Psoas muscle (tissue), 8 donors: ENCODE data around the gene PTPRD. TPM values are rescaled to one million over a fixed set of nuclear protein-coding genes. Genes with fewer than 3 reads are reported as not detected.

ENCODE experiments used
- ATAC-seq, 4 donors: fragments of 200-7000 bp; cut with Tn5 transposase; one replicate each; pipeline ENCODE4 v1.9.1; 2020; ENCODE audit warnings: moderate library complexity in 3 of 4, mild to moderate bottlenecking in 2 of 4
- DNase-seq, 2 donors: peaks; one replicate each; pipeline ENCODE4 v3.0.0-alpha.2; 2020
- H3K27ac ChIP-seq: fragments of 200-600 bp; one replicate; pipeline ENCODE4 v1.8.0; 2022
- H3K27me3 ChIP-seq, 3 donors: fragments of 200-600 bp in 1 of 3; one replicate each; pipeline versions ENCODE4 v1.6.1 to v1.8.0; 2013 to 2022; ENCODE audit warnings: low read length in 2 of 3, mild to moderate bottlenecking in 2 of 3, moderate library complexity in 1 of 3; ENCODE audit not compliant: insufficient read depth in 3 of 3
- H3K36me3 ChIP-seq, 2 donors: fragments of 200-600 bp in 1 of 2; one replicate each; pipeline versions ENCODE4 v1.6.1 to v1.8.0; 2013 to 2022; ENCODE audit warnings: low read depth in 1 of 2, mild to moderate bottlenecking in 1 of 2, moderate library complexity in 1 of 2; ENCODE audit not compliant: insufficient read depth in 1 of 2
- H3K4me1 ChIP-seq: fragments of 200-600 bp; one replicate; pipeline ENCODE4 v1.8.0; 2022
- H3K4me3 ChIP-seq: fragments of 200-600 bp; one replicate; pipeline ENCODE4 v1.8.0; 2022; ENCODE audit warnings: mild to moderate bottlenecking
- H3K9me3 ChIP-seq: fragments of 200-600 bp; one replicate; pipeline ENCODE4 v1.8.0; 2022
- CTCF ChIP-seq: fragments of 200-600 bp; IDR thresholded peaks from one replicate; pipeline ENCODE4 v1.8.0; 2022; ENCODE audit warnings: antibody characterized with exemption
- WGBS, 3 donors: extraction: QIAGEN DNeasy Blood & Tissue Kit; methylation state at CpG; one replicate each; pipeline versions ENCODE4 v1.1.6 to v1.1.7; 2013; 5-methylcytosine and 5-hydroxymethylcytosine counted together
- intact Hi-C, 2 donors: fragments of 100-400 bp; cut with DNase I; formaldehyde crosslinking; loops; one replicate each; pipeline versions ENCODE4 v1.11.0 to v1.14.2; 2022
- polyA plus RNA-seq, 3 donors: library from polyadenylated mRNA; stranded (reverse); fragments of 200-250 nt; gene quantifications; one replicate each; pipeline ENCODE4 v1.2.3, GENCODE V29; 2013
- total RNA-seq, 4 donors: library from RNA; stranded (reverse); fragmentation: NEBNext Ultra II Directional in 2 of 4; extraction: Animal tissue kit (Norgen Biotek cat#: 25700) in 2 of 4; gene quantifications; one replicate each; pipeline versions ENCODE4 v1.2.1 to v1.2.4, GENCODE V29; 2021 to 2023
- donor health status: healthy with polysubstance abuse.
- donor health status: DM: no; HTN: no; CAD: no; lungs with moderate emphysema.
- donor health status: Bipolar disorder and iron deficiency.
- donor health status: healthy.
- donor health status: DM: yes; HTN: yes; CAD: no.
- donor health status: DM: no; HTN: no; CAD: no.
- donor health status: DM: no; HTN: no; CAD: no.
- donor health status: DM: yes; HTN: yes; CAD: no.

PTPRD gene
- total and polyA plus RNA-seq, 7 donors, result 0.44 to 3.1 (median 0.91) TPM

DNA sequence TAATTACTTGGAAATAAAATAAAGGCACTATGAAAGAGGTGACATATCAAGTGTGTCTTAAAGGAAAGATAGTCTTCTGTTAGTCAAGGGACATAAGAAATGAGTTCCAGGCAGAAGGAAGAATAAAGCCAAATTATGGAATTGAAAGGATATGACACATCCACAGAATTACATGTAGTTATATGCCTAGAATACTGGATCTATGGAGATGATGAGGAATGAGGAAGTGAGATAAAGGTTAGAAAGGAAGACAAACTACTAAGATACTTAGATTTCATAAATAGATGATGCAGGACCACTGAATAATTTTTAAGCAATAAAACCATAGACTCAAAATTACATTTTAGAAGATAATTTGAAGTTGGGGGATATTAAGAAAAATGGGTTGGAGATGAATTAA lies 609.8 kb downstream of the PTPRD start:
- no peaks in the 10 kb centered on the region for H3K4me1 ChIP-seq
- no peak overlapping the region for H3K4me3 ChIP-seq
- no peak for TF ChIP-seq CTCF
- H3K36me3 ChIP-seq, result no peaks in the 10 kb centered on the region
- DNase-seq (no peak), ATAC-seq (no peak)
- no peak overlapping the region for H3K27ac ChIP-seq
- intact Hi-C loops, result loop anchor here in 1 of 2 donors (10.0 kb wide), 1 partner anchor 168 kb away; no protein-coding TSS in a partner anchor
- no peaks in the 10 kb centered on the region for H3K9me3 ChIP-seq
- no peaks in the 10 kb centered on the region for H3K27me3 ChIP-seq

- Histone ChIP-seq H3K36me3 (no peaks in the 10 kb centered on the region), H3K4me3 (no peak overlapping the region), H3K27me3 (no peaks in the 10 kb centered on the region), H3K27ac (no peak overlapping the region), H3K9me3 (no peaks in the 10 kb centered on the region), H3K4me1 (no peaks in the 10 kb centered on the region)
- TF ChIP-seq CTCF, result no peak
- intact Hi-C loops, result loop anchor here in 1 of 2 donors (10.0 kb wide), 1 partner anchor 166 kb away; no protein-coding TSS in a partner anchor
- ATAC-seq (no peak), DNase-seq (no peak)
- 76 to 88% (median 83%) methylated on average over 9 of the region's 9 CpGs for WGBS, 3 donors
Observed at GRCh38 chr9:10000669-10001068, 612.1 kb downstream of the PTPRD start.

GRCh38 chr9:9998491-9999287 lies 614.1 kb downstream of the PTPRD start:
- WGBS, 3 donors, result 49 to 54% (median 52%) methylated on average over 8 of the region's 8 CpGs
- DNase-seq, result no peak
- intact Hi-C loops, result no loop called here

DNA sequence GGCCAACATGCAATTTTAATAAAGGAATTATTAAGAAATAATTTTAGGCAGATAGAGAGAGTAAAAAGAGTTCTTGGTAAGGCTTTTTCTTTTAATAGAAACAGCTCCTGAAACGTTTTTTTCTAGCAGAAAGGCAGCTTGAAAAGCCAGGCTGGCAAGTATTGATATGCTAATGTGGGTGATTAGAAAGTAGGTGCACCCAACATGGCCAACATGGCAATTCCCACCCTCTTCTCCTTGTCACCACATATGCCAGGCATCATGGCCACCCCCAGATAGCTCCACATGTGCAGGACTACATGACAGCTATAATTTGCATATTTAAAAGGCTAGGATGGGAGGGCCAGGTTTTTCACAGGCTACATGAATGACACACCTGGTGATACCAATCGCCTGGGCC lies 615.2 kb downstream of the PTPRD start:
- Histone ChIP-seq H3K36me3 (no peaks in the 10 kb centered on the region), H3K27me3 (no peaks in the 10 kb centered on the region), H3K27ac (no peak overlapping the region), H3K9me3 (no peaks in the 10 kb centered on the region), H3K4me1 (no peaks in the 10 kb centered on the region), H3K4me3 (no peak overlapping the region)
- intact Hi-C loops, result no loop called here
- DNase-seq, result no peak
- WGBS, 3 donors, result 46 to 58% (median 49%) methylated on average over 2 of the region's 2 CpGs
- TF ChIP-seq CTCF, result no peak
- ATAC-seq, result no peak

More at GRCh38 chr9:9998491-9999287, 614.1 kb downstream of the PTPRD start:
- no peaks in the 10 kb centered on the region for H3K4me1 ChIP-seq
- H3K4me3 ChIP-seq, result no peak overlapping the region
- no peaks in the 10 kb centered on the region for H3K9me3 ChIP-seq
- no peaks in the 10 kb centered on the region for H3K27me3 ChIP-seq
- no peak overlapping the region for H3K27ac ChIP-seq
- no peaks in the 10 kb centered on the region for H3K36me3 ChIP-seq
- TF ChIP-seq CTCF, result no peak
- no peak for ATAC-seq

DNA sequence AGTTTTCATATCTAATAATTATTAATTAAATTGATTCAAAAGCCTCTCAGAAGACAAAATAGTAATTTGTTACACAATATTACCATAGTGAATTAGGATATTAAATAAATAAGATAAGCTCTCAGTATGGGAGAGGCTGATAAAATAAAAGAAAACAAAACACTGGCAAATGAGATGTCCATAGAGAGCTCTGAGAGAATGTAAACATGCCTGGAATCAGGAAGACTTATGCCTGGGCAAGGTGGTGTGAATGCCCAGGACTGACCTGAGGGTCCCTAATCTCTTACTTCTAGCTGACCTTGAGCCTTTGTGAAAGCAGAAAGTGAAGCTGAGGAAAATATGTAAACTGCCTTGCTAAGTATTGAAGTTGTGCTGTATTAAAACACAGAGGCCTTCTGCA lies 616.5 kb downstream of the PTPRD start:
- Histone ChIP-seq H3K36me3 (no peaks in the 10 kb centered on the region), H3K4me3 (no peak overlapping the region), H3K9me3 (no peaks in the 10 kb centered on the region), H3K27ac (no peak overlapping the region), H3K27me3 (no peaks in the 10 kb centered on the region), H3K4me1 (no peaks in the 10 kb centered on the region)
- intact Hi-C loops, result no loop called here
- TF ChIP-seq CTCF, result no peak
- ATAC-seq (no peak), DNase-seq (no peak)
